Liver (tissue), 9 donors: Measurements from ENCODE around the gene FGF3. TPM values are rescaled to one million over a fixed set of nuclear protein-coding genes. Genes with fewer than 3 reads are reported as not detected.

Source experiments
- DNase-seq: peaks from one replicate; pipeline ENCODE4 v3.0.0-alpha.2; 2017; ENCODE audit warnings: low spot score
- H3K27ac ChIP-seq, 2 donors: one replicate each; pipeline ENCODE4 v1.7.0; 2013; ENCODE audit warnings: inconsistent platforms in 2 of 2, low read length in 2 of 2, control low read depth in 1 of 2, low read depth in 1 of 2, mild to moderate bottlenecking in 1 of 2
- H3K27me3 ChIP-seq, 4 donors: one replicate each; pipeline versions ENCODE4 v1.6.1 to v1.7.0; 2013; ENCODE audit warnings: low read length in 3 of 4, inconsistent platforms in 1 of 4, mild to moderate bottlenecking in 1 of 4, moderate library complexity in 1 of 4; ENCODE audit not compliant: control insufficient read depth in 4 of 4, insufficient read depth in 4 of 4
- H3K36me3 ChIP-seq, 4 donors: one replicate each; pipeline versions ENCODE4 v1.6.1 to v1.7.0; 2013; ENCODE audit warnings: low read length in 3 of 4, mild to moderate bottlenecking in 3 of 4, low read depth in 1 of 4, moderate library complexity in 1 of 4; ENCODE audit not compliant: control insufficient read depth in 4 of 4, insufficient read depth in 3 of 4
- H3K4me1 ChIP-seq, 4 donors: one replicate each; pipeline versions ENCODE4 v1.6.1 to v1.7.0; 2013; ENCODE audit warnings: low read length in 3 of 4, mild to moderate bottlenecking in 3 of 4, moderate library complexity in 1 of 4; ENCODE audit not compliant: control insufficient read depth in 4 of 4, insufficient read depth in 4 of 4
- H3K4me3 ChIP-seq, 3 donors: one replicate each; pipeline versions ENCODE4 v1.6.1 to v1.7.0; 2013; ENCODE audit warnings: low read length in 3 of 3, control low read depth in 1 of 3, low read depth in 1 of 3, mild to moderate bottlenecking in 1 of 3
- H3K9ac ChIP-seq, 2 donors: one replicate each; pipeline ENCODE4 v1.7.0; 2013; ENCODE audit warnings: low read length in 2 of 2, mild to moderate bottlenecking in 2 of 2, moderate library complexity in 2 of 2, control low read depth in 1 of 2, low read depth in 1 of 2
- H3K9me3 ChIP-seq, 4 donors: one replicate each; pipeline versions ENCODE4 v1.6.1 to v1.7.0; 2013; ENCODE audit warnings: low read length in 3 of 4; ENCODE audit not compliant: control insufficient read depth in 4 of 4
- ATF3 ChIP-seq: IDR thresholded peaks from 2 replicates; pipeline ENCODE4 v1.6.1; 2016; ENCODE audit warnings: antibody characterized with exemption
- CTCF ChIP-seq: fragments of 150-350 bp; IDR thresholded peaks from 2 replicates; pipeline ENCODE4 v1.5.1; 2017; ENCODE audit warnings: improper control_type of control experiment, low read depth, low read length; ENCODE audit not compliant: missing input control
- FOXA2 ChIP-seq: IDR thresholded peaks from 2 replicates; pipeline ENCODE4 v1.6.1; 2016; ENCODE audit warnings: antibody characterized with exemption
- GABPA ChIP-seq, 2 donors: IDR thresholded peaks in 1 of 2; conservative IDR thresholded peaks in 1 of 2; 2 replicates each; pipeline ENCODE4 v1.6.1; 2016; ENCODE audit warnings: antibody characterized with exemption in 2 of 2, mild to moderate bottlenecking in 1 of 2, moderate library complexity in 1 of 2
- HNF4G ChIP-seq: IDR thresholded peaks from 2 replicates; pipeline ENCODE4 v1.6.1; 2016; ENCODE audit warnings: antibody characterized with exemption
- JUND ChIP-seq, 2 donors: IDR thresholded peaks; 2 replicates each; pipeline ENCODE4 v1.6.1; 2016; ENCODE audit warnings: antibody characterized with exemption in 2 of 2
- NR2F2 ChIP-seq: IDR thresholded peaks from 2 replicates; pipeline ENCODE4 v1.6.1; 2016; ENCODE audit warnings: antibody characterized with exemption
- RAD21 ChIP-seq, 2 donors: IDR thresholded peaks; 2 replicates each; pipeline ENCODE4 v1.6.1; 2016; ENCODE audit warnings: antibody characterized with exemption in 2 of 2, mild to moderate bottlenecking in 2 of 2
- REST ChIP-seq: IDR thresholded peaks from 2 replicates; pipeline ENCODE4 v1.6.1; 2016; ENCODE audit warnings: antibody characterized with exemption, mild to moderate bottlenecking
- RXRA ChIP-seq, 2 donors: IDR thresholded peaks; 2 replicates each; pipeline ENCODE4 v1.6.1; 2017 to 2018; ENCODE audit warnings: antibody characterized with exemption in 2 of 2, mild to moderate bottlenecking in 1 of 2
- SP1 ChIP-seq: IDR thresholded peaks from 2 replicates; pipeline ENCODE4 v1.6.1; 2018; ENCODE audit warnings: antibody characterized with exemption, mild to moderate bottlenecking
- TAF1 ChIP-seq: conservative IDR thresholded peaks from 2 replicates; pipeline ENCODE4 v1.6.1; 2016; ENCODE audit warnings: antibody characterized with exemption, mild to moderate bottlenecking
- ZBTB33 ChIP-seq: IDR thresholded peaks from 2 replicates; pipeline ENCODE4 v1.6.1; 2016; ENCODE audit warnings: antibody characterized with exemption
- WGBS: extraction: QIAGEN DNeasy Blood & Tissue Kit; methylation state at CpG from one replicate; pipeline ENCODE4 v1.1.7; 2013; 5-methylcytosine and 5-hydroxymethylcytosine counted together
- polyA plus RNA-seq, 2 donors: library from polyadenylated mRNA; stranded (reverse) in 1 of 2; unstranded in 1 of 2; fragments of 200-250 nt in 1 of 2; fragments of >200 nt in 1 of 2; fragmentation: Nextera tagmentation in 1 of 2; extraction: Ambion mirVana in 1 of 2; gene quantifications; one replicate each; pipeline versions ENCODE4 v1.2.1 to v1.2.3, GENCODE V29; 2013 to 2015
- total RNA-seq, 2 donors: library from RNA; depleted of rRNA; stranded (reverse); fragments of >200 nt; gene quantifications; one replicate each; pipeline ENCODE4 v1.2.3, GENCODE V29; 2014
- donor health status: healthy.
- donor health status: healthy.
- donor health status: healthy.
- donor health status: healthy.
- donor health status: healthy.

The FGF3 gene
- total and polyA plus RNA-seq, 4 donors, result not detected

GRCh38 chr11:69841859-69842698, 22.9 kb upstream of the FGF3 start:
- no peak overlapping the region for H3K27ac ChIP-seq
- no peak overlapping the region for H3K4me3 ChIP-seq
- WGBS, result 63% methylated on average over 13 of the region's 13 CpGs
- H3K4me1 ChIP-seq, result no peaks in the 10 kb centered on the region
- no peak for DNase-seq
- peaks cover 0 to 4% (median 0%) of the 10 kb centered on the region in 4 donors for H3K27me3 ChIP-seq
- H3K9me3 ChIP-seq, result no peaks in the 10 kb centered on the region
- H3K36me3 ChIP-seq, result no peaks in the 10 kb centered on the region
- TF ChIP-seq GABPA (IDR thresholded peaks at IDR 0.05 in 1 of 2, conservative IDR thresholded peaks at IDR 0.05 in 1 of 2) (no peak), RAD21 (IDR thresholded peaks at IDR 0.05) (peak in 1 of 2 donors; percentile 73), ATF3 (no peak), NR2F2 (no peak), CTCF (peak; percentile 40)
- no peak overlapping the region for H3K9ac ChIP-seq

GRCh38 chr11:69841170-69841858, 22.1 kb upstream of the FGF3 start:
- no peaks in the 10 kb centered on the region for H3K9me3 ChIP-seq
- no peak for TF ChIP-seq ATF3
- no peak for TF ChIP-seq REST
- TF ChIP-seq RXRA (IDR thresholded peaks at IDR 0.05), result no peak
- TF ChIP-seq JUND (IDR thresholded peaks at IDR 0.05), result no peak
- TF ChIP-seq NR2F2, result no peak
- no peak for TF ChIP-seq SP1
- TF ChIP-seq ZBTB33, result no peak
- TF ChIP-seq FOXA2, result no peak
- TF ChIP-seq TAF1, result no peak
- no peak for TF ChIP-seq HNF4G
- TF ChIP-seq CTCF, result no peak
- H3K27ac ChIP-seq, result no peak overlapping the region
- peaks cover 0 to 4% (median 0%) of the 10 kb centered on the region in 4 donors for H3K27me3 ChIP-seq
- no peak overlapping the region for H3K4me3 ChIP-seq
- DNase-seq, result no peak
- H3K4me1 ChIP-seq, result no peaks in the 10 kb centered on the region
- 60% methylated on average over 4 of the region's 4 CpGs for WGBS
- H3K36me3 ChIP-seq, result no peaks in the 10 kb centered on the region
- H3K9ac ChIP-seq, result no peak overlapping the region
